GM21360 (cell line): ENCODE results near the gene ROR2.

Source experiments
- ATAC-seq: cut with Tn5 transposase; IDR thresholded peaks from one replicate; pipeline ENCODE4 v1.9.1; 2021; ENCODE audit warnings: mild to moderate bottlenecking, moderate library complexity; ENCODE audit not compliant: unreplicated experiment

Gene ROR2

DNA sequence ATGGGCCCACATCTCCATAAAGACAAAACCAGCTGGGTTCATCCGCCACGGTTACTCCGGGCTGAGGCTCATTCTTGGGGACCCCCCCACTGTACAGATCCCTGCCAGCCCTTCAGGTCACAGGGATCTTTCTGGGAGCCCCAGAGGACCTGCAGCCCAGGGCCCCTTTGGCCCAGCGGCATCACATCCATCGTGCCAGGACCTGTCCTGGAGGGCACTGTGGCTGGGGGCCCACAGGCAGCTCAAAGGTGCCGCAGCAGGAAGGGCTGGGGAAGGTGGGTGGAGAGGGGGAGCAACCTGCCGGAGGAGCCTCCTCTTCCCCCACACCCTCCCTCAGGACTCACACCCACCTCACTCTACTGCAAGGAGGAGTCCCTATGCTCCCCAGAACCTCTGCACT, 252.8 kb downstream of the ROR2 start:
- no peak for ATAC-seq

DNA sequence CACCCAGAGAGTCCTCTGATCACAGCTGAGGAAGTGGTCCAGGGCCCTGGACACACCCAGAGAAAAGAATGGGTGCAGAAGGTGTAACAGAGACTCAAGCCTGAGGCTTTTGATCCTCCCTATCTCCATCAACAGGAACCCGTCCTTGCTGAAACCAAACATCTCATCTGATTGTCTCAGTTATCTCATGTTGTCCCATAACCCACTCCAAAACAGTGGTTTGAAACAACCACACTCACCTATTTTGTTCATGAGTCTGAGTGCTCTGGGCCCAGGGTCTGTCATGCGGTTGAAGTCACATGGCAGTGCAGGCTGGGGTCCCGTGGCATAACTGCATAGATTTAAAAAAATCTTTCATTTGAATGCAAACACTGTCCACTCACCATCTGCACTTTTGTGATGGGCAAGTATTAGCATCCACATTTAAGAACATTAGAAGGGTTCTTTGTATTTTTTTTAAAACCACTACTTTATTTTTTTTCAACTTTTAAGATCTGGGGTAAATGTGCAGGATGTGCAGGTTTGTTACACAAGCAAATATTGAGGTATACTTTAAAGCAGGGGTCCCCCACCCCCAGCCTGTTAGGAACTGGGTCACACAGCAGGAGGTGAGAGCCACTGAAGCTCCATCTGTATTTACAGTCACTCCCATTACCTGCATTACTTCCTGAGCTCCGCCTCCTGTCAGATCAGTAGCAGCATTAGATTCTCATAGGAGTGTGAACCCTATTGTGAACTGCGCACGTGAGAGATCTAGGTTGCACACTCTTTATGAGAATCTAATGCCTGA, 255.8 kb downstream of the ROR2 start:
- ATAC-seq, result no peak

DNA sequence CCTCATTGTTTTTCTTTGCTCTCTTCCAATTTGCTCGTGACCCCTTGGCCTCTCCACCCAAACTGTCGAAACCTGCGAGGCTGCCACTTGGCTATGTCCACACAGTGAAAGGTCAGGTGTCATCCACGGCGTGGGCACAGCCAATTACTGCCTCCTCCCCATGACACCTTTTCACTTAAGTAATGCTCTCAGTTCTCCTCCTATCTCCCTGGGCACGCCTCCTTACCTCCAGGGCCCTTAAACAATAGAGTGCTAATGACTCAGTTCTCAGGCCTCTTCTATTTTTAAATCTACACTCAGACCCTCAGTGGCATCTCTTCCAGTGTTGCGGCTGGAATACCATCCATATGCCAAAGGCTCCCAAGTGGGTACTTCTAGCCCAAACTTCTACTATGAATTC, 256.8 kb downstream of the ROR2 start:
- ATAC-seq, result no peak

DNA sequence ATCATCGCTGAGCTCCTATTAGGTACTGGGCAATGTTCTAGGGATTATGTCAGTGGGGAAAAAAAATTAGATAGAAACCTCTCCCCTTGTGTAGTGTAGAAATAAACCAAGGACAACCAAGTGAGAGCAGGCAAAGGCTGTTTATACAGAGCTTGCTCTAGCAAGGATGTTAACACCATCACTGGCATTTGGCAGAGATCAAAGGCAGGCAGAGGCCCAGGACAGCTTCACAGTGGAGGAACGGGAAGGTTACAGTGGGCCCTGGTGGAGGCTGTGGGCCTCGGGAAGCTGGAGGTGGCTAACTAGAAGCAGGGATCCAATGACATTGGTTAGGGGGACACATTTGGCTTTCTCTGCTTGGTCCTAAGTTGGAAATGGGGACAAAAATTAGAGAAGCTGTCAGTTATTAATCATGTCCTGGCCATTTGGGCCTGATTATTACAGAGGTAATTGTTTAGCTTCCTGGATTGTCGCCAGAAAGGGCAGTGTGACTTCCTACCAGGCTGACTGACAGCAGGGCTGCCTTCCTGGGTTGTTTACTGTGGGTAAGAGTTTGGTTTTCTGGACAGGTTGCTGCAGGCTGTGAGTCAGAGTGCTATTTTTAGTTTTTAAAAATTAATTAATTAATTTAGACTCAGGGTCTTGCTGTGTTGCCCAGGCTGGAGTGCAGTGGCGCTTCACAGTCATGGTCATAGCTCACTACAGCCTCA, 259.3 kb downstream of the ROR2 start:
- ATAC-seq, result no peak

DNA sequence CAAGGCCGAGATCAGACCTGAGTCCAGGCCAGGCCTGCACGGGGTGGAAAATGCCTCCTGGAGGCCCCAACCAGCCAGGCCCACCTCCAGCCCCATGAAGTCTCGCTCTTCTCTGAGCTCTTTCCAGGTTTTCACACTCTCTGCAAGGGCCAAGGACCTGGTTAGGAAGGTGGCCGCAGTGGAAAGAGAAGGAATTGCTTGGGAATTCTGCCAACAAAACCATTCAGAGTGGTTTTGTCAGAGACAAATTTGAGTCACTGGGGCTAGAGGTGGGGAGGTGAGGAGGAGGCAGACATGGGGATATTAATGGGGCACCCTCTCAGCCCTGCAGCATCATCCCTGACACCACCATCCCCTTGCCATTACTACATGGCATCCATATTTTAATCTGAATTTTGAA, 261.0 kb downstream of the ROR2 start:
- no peak for ATAC-seq

DNA sequence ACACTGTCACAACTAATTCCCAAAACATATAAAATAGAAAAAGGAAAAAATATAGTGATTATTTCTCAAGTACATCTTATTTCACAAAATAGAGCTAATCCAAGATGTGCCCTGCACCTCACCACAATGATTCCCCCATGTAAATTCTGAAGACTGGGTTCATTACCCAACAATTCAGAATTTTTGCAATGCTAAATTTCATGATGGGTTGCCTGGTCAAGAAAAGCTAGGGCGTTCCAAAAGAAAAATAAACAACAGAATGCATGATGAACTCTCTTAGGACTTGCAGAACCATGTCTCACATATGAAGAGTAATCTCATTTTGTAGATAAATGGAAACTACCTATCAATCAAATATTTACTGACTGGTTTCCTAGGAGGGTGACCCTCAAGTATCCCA, 266.8 kb downstream of the ROR2 start:
- ATAC-seq, result no peak

DNA sequence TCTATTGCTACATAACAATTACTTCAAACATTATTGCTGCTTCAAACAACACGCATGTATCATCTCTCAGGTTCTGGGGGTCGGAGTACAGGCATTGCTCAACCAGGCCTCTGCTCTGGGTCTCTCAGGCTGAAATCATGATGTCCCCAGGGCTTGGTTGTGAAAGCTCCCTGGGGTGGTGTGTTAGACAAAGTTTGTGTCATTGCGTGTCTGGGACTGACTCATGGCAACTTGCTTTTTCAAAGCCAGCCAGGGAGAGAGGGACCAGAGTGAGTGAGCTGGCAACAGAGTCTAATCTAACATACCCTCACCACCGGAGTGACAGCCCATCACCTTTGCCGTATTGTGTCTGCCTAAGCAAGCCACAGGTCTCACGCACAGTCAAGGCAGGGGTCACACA, 267.2 kb downstream of the ROR2 start:
- ATAC-seq, result no peak

DNA sequence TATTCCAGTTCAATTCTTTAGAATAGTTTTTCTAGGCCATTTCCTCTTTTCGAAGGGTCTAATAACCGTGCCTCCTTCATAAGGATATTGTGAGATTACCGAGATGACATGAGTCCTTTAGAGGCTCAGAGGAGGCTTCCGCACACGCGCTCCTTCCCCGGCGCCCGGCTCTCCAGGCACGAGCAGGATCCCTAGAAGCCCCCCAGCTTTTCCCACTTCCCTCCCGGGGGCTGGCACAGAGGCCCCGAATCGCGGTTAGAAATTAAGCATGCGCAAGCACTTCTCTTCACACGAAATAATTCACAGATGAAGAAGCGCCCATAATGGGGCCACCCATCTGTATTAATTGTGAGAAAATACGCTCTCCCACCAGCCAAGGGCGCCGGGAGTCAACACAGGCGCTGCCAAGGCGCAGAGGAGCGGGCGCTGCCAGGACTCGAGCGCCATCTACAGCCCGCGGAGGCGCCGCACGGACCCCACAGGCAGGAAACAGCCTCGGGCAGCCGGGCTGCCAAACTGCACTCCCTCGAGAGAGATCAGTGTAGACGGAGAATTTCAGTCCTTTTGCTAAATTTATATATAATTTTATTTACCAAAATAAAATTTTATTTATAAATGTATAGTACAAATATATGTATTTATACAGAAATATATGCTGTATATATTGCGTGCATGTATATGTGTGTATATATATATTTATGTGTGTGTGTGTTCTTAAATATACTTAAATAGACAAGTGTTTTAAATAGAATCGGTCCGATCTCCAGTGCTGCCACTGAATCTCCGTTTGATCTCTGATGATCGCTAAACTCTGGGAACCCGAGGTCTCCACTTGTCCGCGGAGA, 268.3 kb downstream of the ROR2 start:
- ATAC-seq, result no peak

DNA sequence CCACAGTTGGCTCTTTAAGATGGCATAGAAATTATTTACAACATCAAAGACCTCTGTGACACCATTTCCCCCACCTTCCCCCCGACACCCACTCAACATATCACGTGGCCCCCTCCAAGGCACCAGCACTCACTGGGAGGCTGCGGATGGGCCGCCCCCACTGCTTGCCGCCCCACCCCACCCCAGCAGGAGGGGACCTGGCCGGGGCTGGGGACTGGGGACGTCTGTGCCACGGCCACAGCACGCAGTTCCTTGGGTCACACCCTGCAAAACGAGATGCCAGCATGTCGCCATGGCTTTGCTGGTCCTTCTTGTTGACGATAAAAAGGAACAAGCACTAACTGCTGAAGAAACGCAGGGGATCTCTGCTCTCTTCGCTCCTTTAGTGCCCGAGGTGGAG, 269.0 kb downstream of the ROR2 start:
- ATAC-seq, result no peak

DNA sequence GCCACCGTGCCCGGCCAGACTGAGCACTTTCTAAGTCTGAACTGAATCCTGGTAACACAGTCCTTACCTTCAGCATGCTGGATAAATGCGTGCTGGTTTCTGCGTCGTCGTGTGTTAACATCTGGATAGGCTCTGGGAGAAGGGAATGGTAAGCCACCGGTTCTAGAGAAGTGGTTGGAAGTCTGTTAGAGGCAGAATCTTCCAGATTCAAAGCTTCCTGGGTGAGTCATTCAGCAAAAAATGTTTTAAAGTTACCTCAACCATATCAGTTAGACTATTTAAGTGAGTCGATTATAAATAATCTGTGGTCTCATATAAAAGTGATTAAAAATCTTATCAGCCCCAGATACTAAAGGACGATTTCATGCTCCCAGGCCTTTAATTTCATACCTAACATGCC, 269.9 kb downstream of the ROR2 start:
- ATAC-seq, result no peak

DNA sequence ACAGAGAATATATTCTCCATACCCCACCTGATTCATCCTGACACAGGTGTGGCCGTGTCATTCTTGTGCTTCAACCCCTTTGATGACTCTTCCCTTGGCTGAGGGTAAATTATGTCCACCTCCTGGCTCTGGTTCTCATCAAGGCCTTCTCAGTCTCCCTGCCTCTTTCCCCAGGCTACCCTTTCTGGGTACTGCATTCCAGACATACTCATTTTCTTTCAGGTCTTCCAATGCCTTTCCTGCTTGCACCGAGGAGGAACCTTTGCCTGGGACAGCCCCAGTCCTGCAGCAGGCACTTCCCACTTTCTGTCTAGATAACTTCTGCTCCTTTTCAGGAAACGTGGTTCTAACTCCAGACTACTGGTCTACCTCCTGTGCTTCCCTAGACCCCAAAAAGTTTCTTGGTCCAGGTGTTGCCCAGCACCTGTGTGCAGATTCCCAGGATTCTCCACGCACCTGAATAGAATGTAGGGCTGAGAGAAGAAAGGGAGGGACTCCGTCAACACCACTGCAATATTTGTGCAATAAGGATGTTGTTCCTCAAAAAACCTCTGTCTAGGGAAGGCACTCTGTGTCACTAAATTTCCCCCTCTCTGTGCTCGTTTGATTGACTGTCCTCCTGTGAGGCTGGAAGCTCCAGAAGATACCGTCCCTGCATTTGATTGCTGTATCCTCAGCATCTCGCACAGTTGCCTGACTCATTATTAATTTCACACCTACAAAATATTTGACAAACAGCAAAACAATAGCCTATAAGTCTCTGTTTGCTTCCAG, 271.0 kb downstream of the ROR2 start:
- no peak for ATAC-seq

DNA sequence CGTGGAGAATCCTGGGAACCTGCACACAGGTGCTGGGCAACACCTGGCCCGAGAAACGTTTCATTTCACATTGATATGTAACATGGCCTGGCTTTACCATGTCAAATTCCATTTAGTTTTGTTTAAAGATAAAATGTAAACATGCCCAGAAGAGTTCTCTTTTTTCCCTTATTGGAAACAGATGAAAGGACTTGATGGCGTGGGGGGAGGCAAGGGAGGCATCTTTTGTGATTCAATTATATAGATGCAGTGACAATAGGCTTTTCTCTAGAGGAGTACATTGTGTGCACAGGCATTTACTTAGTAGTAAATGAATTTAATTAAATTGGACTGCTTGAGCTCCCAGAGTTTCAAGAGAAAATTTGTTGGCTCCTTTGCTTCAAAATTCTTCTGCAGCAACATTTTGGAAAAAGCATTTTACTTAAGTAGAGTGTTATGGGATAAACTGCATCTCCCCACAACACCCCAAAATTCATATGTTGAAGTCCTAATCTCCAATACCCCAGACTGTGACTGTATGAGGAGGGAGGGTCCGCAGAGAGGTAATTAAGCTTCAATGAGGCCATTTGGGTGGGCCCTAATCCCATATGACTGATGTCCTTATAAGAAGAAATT, 272.1 kb downstream of the ROR2 start:
- ATAC-seq, result no peak

DNA sequence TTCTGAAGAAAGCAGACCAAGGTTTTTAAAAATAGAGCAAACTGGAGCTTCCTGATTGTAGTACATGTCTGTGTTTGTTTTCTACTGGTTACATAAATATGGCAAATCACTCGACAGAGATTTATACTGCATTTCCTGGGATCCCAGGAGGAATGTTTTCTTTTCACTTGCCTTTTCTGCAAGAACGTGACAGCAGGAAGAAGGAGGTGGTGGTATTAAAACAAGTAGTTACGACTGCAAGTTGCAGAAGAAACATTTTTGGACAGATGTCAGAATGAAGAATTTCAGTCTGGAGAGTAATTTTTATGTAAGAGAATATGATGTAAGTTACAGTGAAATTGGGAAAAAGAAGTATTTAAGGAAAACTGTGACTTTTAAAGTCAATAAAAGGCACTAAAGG, 272.7 kb downstream of the ROR2 start:
- no peak for ATAC-seq

DNA sequence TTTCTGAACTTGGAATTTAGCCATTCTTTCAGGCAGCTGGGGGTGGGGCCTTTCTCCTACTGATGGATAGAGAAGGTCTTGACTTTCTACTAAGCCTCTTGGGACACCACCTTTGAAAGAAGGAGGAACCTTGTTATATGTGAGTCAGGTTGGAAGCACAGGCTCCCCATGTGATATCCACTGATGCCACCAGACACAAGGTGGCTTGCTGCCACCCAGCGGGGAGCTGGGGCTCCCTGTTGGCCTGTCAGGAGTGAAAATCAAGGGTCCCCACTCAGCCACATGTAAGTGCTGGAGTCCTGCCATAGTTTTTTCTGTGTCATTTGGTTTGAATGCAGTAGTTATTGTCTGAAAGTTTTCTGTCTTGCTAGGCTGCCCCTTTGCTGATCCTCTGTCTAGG, 274.0 kb downstream of the ROR2 start:
- ATAC-seq, result no peak

DNA sequence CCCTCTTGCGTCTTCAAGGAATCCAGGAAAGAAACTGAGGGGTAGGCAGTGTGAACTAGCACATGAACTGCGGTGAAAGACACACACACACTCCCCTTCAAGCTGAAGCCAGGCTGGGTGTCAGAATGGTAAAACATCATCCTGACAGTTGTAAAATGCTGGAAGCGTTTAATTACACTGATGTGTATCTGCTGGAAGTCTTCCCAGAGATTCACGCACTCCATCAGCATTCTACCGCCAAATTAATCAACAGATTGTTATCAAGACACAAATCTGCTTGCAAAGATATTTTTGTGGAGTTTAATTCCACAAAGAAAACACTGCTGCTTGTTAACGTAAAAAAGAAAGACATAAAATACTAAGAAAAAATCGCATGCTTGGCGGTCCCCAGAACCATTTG, 285.4 kb downstream of the ROR2 start:
- ATAC-seq, result no peak

DNA sequence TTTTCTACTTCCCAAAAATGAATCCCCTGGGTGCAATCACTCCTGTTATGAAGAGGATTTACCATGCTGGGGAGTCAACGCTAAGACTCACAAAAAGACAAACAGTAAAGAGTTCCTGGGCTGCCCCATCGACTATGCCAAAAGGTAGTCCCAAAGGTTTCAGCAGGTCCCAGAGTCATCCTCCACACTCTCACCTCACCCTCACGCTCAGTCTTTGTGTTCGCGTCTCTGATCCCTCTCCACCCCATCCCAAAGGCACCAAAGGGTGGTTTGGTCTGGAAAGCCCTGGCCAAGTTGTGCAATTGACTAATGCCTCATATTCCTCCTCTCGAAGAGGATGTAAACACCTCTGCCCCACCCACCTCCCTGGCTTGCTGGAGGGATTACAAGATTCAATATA, 286.2 kb downstream of the ROR2 start:
- ATAC-seq, result no peak

DNA sequence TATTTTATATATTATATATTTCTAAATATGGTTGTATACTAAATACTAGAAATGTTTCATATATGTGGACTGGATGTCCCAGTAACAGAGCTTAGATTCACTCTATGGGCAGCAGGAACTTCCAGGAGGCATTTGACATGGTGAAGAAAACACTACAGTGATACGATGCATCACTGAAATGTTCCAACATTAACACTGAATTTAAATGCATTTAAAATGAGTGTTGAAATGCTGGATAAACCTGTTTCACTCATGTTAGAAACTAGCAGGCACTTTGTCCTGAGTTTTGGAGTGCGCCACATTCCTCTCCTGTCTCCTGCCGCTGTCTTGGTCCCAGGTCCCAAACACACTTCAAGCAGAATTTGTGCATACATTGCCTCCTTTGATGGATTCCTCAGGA, 288.6 kb downstream of the ROR2 start:
- ATAC-seq, result no peak

DNA sequence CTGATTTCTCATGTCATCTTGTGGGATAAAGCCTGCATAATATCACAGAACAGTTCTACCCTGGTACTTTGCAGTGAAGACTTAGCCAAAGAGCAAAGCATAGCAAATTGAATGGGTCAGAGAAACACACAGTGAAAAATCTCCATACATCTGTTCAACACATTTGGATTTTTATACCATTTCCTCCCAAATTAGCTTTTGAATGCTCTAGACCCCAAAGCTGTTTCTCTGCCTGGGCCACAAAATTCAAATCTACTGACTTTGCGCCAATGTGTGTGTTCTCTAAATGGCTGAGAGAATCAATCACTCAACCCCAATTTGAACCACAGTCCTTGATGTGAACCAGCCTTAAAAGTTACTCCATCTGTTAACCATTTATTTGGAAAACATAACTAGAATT, 289.5 kb downstream of the ROR2 start:
- ATAC-seq, result no peak

DNA sequence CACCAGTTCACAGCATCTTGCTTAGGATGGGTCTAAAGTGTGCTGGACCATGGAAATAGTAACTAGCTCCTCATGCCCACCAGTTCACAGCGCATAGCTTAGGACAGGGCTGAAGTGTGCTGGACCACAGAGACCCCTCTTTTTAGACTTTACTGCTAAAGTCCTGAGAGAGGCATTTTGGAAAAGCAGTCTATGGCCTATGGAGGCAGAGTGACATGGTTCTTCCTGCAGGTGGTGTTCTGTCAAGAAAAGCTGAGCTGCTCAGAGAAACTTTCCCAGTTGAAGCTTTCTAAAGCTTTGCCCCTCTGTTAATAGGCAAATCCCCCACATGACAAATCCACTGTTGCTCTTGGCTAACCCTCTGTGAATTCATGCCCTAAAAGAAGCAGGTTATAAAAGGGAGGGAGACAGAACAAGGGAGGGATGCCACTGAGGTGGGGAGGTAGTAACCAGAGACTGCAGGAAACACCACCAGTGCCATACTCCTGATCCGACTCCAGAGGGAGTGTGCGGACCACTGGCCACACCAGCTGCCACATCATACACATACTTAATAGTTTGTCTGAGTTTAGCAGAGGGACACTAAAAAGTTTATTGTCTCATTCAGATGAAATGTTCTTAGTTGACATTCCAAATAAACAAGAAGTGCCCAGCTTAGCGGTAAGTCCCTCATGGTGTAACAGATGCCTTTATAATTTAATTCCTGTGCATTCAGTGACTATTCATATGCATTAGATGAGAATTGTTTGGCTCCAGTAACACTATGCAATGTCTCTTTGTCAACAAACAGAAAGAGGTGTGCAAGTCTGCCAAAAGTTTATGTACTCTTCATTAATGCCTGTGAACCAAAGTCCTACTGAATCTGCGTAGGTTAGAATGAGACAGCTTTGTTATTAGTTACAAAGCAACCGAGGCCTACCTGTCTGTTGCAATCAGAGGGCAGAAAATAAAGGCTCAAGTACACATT, 290.2 kb downstream of the ROR2 start:
- no peak for ATAC-seq
